HepG2 (cell line): Measurements from ENCODE around the gene TBCD. TPM values are rescaled to one million over a fixed set of nuclear protein-coding genes. Genes with fewer than 3 reads are reported as not detected.

ENCODE experiments used
- EZH2 ChIP-seq: conservative IDR thresholded peaks from 2 replicates; pipeline ENCODE4 v1.6.1; 2012; ENCODE audit warnings: mild to moderate bottlenecking, low read depth, low read length, moderate library complexity
- HNF4A ChIP-seq: sonication (generic); formaldehyde crosslinking; IDR thresholded peaks from 2 replicates; pipeline ENCODE4 v1.4.0; 2020; ENCODE audit warnings: missing genetic modification reagents
- HNRNPK ChIP-seq: fragments of 200-400 bp; formaldehyde crosslinking; IDR thresholded peaks from 2 replicates; pipeline ENCODE4 v1.6.1; 2018; ENCODE audit warnings: low read length, low read depth, moderate library complexity, mild to moderate bottlenecking; ENCODE audit not compliant: poor library complexity, severe bottlenecking
- MTA1 ChIP-seq: sonication (generic); formaldehyde crosslinking; IDR thresholded peaks from 2 replicates; pipeline ENCODE4 v1.4.0; 2020; ENCODE audit warnings: missing genetic modification reagents, mild to moderate bottlenecking, borderline replicate concordance
- SNAPC2 ChIP-seq: sonication (generic); formaldehyde crosslinking; IDR thresholded peaks from 2 replicates; pipeline ENCODE4 v1.8.1; 2022; ENCODE audit warnings: mild to moderate bottlenecking, missing genetic modification reagents
- SNRNP70 ChIP-seq: fragments of 200-400 bp; formaldehyde crosslinking; IDR thresholded peaks from 2 replicates; pipeline ENCODE4 v1.6.1; 2017; ENCODE audit warnings: mild to moderate bottlenecking, low read depth, low read length, moderate library complexity
- SP5 ChIP-seq: IDR thresholded peaks from 2 replicates; pipeline ENCODE4 v1.6.1; 2016; ENCODE audit warnings: low read depth, borderline replicate concordance
- SRSF4 ChIP-seq: fragments of 200-400 bp; formaldehyde crosslinking; IDR thresholded peaks from one replicate; pipeline ENCODE4 v1.6.1; 2018; ENCODE audit warnings: mild to moderate bottlenecking, low read depth, low read length, moderate library complexity; ENCODE audit not compliant: poor library complexity, severe bottlenecking
- ZNF251 ChIP-seq: sonication (generic); formaldehyde crosslinking; IDR thresholded peaks from 2 replicates; pipeline ENCODE4 v1.9.0; 2021; ENCODE audit warnings: mild to moderate bottlenecking, missing genetic modification reagents
- ZNF724P ChIP-seq: sonication (generic); formaldehyde crosslinking; IDR thresholded peaks from 2 replicates; pipeline ENCODE4 v1.8.0; 2022; ENCODE audit warnings: missing genetic modification reagents, borderline replicate concordance
- polyA plus RNA-seq, 8 experiments: library from polyadenylated mRNA; depleted of rRNA in 3 of 8; stranded (reverse) in 7 of 8; unstranded in 1 of 8; fragments of >200 nt; fragmentation: Illumina TruSeq in 4 of 8; extraction: Trizol in 4 of 8; gene quantifications; 2 replicates each; pipeline versions ENCODE4 v1.2.1 to v1.2.3, GENCODE V29; 2011 to 2016; ENCODE audit warnings: low read depth in 4 of 8, missing spikeins in 1 of 8, mixed read lengths in 1 of 8; ENCODE audit not compliant: insufficient read depth in 1 of 8
- total RNA-seq, 5 experiments: library from RNA; depleted of rRNA; stranded (reverse); fragments of >200 nt; fragmentation: Illumina TruSeq; extraction: Trizol; gene quantifications; 2 replicates each; pipeline ENCODE4 v1.2.3, GENCODE V29; 2016; ENCODE audit warnings: low read depth in 1 of 5
- TF ChIP-seq, protein P1 (sequence below): sonication (generic); formaldehyde crosslinking; IDR thresholded peaks from 2 replicates; pipeline ENCODE4 v1.9.0; 2021; ENCODE audit warnings: mild to moderate bottlenecking, missing genetic modification reagents
- TF ChIP-seq, protein P2 (sequence below): sonication (generic); formaldehyde crosslinking; IDR thresholded peaks from 2 replicates; pipeline ENCODE4 v1.4.0; 2020; ENCODE audit warnings: missing genetic modification reagents
- TF ChIP-seq, protein P3 (sequence below): sonication (generic); formaldehyde crosslinking; IDR thresholded peaks from 2 replicates; pipeline ENCODE4 v1.5.0; 2020; ENCODE audit warnings: mild to moderate bottlenecking, missing genetic modification reagents

TBCD gene
- total and polyA plus RNA-seq, 2 of the 13 experiments (the other 11 are each of a cell fraction or from before 2014, with no cell fraction given) = 33.9 to 54.8 TPM

DNA sequence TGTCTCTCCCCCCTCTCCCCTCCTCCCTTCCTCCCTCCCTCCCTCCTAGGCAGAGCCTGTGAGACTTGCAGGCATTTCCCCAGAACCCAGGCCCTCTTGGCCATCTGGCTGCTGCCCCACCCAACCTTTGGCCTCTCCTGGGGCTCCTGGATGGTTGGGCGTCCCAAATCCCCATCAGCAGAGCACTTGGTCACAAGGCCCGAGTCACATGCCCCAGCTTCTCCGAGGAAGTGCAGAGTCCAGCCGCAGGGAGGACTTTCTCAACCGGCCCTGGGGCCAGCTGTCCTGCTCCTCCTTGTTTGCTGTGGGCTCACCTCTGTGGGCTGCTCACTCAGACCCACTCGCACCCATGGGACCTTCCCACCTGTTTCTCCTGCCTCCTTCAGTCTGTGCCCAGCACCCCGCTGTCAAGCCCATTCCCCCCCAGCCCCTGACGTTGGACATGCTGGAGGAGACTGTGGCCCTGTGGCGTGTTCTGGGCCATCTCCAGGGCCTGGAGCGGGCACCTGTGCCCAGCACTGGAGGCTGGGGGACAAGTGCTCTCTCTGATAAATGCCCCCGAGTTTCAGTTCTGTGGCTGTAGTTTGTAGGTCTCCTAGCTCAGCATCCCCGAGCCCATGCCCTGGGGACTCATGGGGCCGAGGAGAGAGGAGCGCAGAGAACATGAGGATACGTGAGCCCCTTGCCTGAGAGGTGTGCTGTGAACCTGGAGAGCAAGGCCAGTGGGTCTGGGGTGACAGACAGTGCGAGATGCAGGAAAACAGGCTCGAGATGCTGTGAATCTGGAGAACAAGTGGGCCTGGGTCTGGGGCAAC, 130.2 kb downstream of the TBCD start (continued):
- TF ChIP-seq SP5 (CRISPR knock-in tag) (peak; percentile 55; the same call in 1 of the 2 replicates), ZNF724P (CRISPR knock-in tag) (no peak; the same call in 1 of the 2 replicates), SNAPC2 (no peak), ZNF251 (CRISPR knock-in tag) (no peak), MTA1 (CRISPR knock-in tag) (peak; percentile 84; the same call in 1 of the 2 replicates), HNF4A (CRISPR knock-in tag) (peak; percentile 94), SRSF4 (no peak), HNRNPK (no peak), SNRNP70 (no peak), EZH2 (no peak)
- TF ChIP-seq, protein P1, sequence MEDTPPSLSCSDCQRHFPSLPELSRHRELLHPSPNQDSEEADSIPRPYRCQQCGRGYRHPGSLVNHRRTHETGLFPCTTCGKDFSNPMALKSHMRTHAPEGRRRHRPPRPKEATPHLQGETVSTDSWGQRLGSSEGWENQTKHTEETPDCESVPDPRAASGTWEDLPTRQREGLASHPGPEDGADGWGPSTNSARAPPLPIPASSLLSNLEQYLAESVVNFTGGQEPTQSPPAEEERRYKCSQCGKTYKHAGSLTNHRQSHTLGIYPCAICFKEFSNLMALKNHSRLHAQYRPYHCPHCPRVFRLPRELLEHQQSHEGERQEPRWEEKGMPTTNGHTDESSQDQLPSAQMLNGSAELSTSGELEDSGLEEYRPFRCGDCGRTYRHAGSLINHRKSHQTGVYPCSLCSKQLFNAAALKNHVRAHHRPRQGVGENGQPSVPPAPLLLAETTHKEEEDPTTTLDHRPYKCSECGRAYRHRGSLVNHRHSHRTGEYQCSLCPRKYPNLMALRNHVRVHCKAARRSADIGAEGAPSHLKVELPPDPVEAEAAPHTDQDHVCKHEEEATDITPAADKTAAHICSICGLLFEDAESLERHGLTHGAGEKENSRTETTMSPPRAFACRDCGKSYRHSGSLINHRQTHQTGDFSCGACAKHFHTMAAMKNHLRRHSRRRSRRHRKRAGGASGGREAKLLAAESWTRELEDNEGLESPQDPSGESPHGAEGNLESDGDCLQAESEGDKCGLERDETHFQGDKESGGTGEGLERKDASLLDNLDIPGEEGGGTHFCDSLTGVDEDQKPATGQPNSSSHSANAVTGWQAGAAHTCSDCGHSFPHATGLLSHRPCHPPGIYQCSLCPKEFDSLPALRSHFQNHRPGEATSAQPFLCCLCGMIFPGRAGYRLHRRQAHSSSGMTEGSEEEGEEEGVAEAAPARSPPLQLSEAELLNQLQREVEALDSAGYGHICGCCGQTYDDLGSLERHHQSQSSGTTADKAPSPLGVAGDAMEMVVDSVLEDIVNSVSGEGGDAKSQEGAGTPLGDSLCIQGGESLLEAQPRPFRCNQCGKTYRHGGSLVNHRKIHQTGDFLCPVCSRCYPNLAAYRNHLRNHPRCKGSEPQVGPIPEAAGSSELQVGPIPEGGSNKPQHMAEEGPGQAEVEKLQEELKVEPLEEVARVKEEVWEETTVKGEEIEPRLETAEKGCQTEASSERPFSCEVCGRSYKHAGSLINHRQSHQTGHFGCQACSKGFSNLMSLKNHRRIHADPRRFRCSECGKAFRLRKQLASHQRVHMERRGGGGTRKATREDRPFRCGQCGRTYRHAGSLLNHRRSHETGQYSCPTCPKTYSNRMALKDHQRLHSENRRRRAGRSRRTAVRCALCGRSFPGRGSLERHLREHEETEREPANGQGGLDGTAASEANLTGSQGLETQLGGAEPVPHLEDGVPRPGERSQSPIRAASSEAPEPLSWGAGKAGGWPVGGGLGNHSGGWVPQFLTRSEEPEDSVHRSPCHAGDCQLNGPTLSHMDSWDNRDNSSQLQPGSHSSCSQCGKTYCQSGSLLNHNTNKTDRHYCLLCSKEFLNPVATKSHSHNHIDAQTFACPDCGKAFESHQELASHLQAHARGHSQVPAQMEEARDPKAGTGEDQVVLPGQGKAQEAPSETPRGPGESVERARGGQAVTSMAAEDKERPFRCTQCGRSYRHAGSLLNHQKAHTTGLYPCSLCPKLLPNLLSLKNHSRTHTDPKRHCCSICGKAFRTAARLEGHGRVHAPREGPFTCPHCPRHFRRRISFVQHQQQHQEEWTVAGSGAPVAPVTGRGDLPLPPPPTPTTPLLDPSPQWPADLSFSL (CRISPR knock-in tag) = no peak
- TF ChIP-seq, protein P2, sequence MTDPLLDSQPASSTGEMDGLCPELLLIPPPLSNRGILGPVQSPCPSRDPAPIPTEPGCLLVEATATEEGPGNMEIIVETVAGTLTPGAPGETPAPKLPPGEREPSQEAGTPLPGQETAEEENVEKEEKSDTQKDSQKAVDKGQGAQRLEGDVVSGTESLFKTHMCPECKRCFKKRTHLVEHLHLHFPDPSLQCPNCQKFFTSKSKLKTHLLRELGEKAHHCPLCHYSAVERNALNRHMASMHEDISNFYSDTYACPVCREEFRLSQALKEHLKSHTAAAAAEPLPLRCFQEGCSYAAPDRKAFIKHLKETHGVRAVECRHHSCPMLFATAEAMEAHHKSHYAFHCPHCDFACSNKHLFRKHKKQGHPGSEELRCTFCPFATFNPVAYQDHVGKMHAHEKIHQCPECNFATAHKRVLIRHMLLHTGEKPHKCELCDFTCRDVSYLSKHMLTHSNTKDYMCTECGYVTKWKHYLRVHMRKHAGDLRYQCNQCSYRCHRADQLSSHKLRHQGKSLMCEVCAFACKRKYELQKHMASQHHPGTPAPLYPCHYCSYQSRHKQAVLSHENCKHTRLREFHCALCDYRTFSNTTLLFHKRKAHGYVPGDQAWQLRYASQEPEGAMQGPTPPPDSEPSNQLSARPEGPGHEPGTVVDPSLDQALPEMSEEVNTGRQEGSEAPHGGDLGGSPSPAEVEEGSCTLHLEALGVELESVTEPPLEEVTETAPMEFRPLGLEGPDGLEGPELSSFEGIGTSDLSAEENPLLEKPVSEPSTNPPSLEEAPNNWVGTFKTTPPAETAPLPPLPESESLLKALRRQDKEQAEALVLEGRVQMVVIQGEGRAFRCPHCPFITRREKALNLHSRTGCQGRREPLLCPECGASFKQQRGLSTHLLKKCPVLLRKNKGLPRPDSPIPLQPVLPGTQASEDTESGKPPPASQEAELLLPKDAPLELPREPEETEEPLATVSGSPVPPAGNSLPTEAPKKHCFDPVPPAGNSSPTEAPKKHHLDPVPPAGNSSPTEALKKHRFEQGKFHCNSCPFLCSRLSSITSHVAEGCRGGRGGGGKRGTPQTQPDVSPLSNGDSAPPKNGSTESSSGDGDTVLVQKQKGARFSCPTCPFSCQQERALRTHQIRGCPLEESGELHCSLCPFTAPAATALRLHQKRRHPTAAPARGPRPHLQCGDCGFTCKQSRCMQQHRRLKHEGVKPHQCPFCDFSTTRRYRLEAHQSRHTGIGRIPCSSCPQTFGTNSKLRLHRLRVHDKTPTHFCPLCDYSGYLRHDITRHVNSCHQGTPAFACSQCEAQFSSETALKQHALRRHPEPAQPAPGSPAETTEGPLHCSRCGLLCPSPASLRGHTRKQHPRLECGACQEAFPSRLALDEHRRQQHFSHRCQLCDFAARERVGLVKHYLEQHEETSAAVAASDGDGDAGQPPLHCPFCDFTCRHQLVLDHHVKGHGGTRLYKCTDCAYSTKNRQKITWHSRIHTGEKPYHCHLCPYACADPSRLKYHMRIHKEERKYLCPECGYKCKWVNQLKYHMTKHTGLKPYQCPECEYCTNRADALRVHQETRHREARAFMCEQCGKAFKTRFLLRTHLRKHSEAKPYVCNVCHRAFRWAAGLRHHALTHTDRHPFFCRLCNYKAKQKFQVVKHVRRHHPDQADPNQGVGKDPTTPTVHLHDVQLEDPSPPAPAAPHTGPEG (CRISPR knock-in tag) = no peak
- TF ChIP-seq, protein P3, sequence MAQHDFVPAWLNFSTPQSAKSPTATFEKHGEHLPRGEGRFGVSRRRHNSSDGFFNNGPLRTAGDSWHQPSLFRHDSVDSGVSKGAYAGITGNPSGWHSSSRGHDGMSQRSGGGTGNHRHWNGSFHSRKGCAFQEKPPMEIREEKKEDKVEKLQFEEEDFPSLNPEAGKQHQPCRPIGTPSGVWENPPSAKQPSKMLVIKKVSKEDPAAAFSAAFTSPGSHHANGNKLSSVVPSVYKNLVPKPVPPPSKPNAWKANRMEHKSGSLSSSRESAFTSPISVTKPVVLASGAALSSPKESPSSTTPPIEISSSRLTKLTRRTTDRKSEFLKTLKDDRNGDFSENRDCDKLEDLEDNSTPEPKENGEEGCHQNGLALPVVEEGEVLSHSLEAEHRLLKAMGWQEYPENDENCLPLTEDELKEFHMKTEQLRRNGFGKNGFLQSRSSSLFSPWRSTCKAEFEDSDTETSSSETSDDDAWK = no peak
